Prostate gland (tissue), 2 donors: ENCODE data around the gene TXNRD2.

Experiments
- CTCF ChIP-seq, 4 experiments: fragments of 200-600 bp in 2 of 4; fragments of 450-650 bp in 2 of 4; sonication (generic) in 2 of 4; IDR thresholded peaks; 1 replicate in 3 of 4; 2 replicates in 1 of 4; pipeline ENCODE4 v1.5.1; 2016 to 2019; ENCODE audit warnings: antibody characterized with exemption in 4 of 4, mild to moderate bottlenecking in 2 of 4, moderate library complexity in 2 of 4
- POLR2A ChIP-seq: fragments of 450-650 bp; IDR thresholded peaks from one replicate; pipeline ENCODE4 v1.6.1; 2016; ENCODE audit warnings: antibody characterized with exemption, mild to moderate bottlenecking
- POLR2AphosphoS5 ChIP-seq: sonication (generic); formaldehyde crosslinking; IDR thresholded peaks from one replicate; pipeline ENCODE4 v1.6.1; 2017; ENCODE audit warnings: antibody characterized with exemption

- TF ChIP-seq CTCF (IDR thresholded peaks at IDR 0.05): no peak
- no peak for TF ChIP-seq POLR2A
- no peak for TF ChIP-seq POLR2AphosphoS5
Observed at GRCh38 chr22:19890502-19891316, 50.9 kb downstream of the TXNRD2 start.
